SK-N-SH treated with all-trans-retinoic acid at 6 μM for 48 hours (cell line): ENCODE data around the gene LDLRAP1.

Experiments used
- ARNTL ChIP-seq: fragments of 450-650 bp; formaldehyde crosslinking; IDR thresholded peaks from 2 replicates; pipeline ENCODE4 v1.5.0; 2020; ENCODE audit warnings: low read depth, mild to moderate bottlenecking, moderate library complexity, borderline replicate concordance
- ISL1 ChIP-seq: fragments of 250-450 bp; sonication (Bioruptor Pico); IDR thresholded peaks from 2 replicates; pipeline ENCODE4 v2.1.2; 2022; ENCODE audit warnings: mild to moderate bottlenecking, moderate library complexity
- RARB ChIP-seq: fragments of 250-450 bp; sonication (Bioruptor Pico); IDR thresholded peaks from 2 replicates; pipeline ENCODE4 v1.8.0; 2021; ENCODE audit warnings: mild to moderate bottlenecking, moderate library complexity

DNA sequence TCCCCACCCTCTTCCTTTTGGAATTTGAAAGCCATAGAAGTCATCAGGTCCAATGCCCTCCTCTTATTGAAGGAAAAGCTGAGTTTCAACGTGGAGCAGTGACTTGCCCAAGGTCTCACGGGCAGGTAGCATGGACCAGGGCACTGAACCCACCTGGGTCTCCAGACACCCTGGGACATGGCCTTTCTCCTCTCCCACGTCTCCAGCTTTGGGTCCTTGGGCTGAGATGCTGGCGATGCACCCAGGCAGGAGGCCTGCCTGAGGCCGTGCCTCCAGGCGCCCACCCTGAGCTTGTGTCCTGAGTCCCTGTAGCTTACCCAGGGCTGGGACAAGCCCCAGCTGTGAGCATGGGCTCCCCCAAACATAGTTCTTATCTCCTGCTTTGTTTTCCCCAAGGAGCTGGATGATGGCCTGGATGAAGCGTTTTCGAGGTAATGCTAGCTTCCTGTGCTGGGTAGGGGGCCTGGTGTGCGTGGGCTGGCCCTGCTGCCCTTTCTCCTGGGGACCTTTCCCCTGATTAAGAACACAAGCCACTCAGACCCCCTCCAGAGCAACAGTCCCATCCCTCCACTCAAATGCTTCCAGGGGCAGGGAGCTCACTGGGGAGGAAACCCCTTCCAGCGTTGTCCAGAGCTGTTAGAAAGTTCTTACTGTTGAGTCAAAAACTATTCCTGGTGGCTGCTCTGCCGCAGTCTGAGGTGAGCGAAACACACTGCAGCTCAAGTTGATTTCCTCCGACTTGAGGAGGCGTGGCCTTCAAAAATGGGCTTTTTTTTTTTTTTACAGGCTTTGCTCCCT, 21.6 kb downstream of the LDLRAP1 start:
- TF ChIP-seq RARB (CRISPR knock-in tag) (no peak), ISL1 (no peak), ARNTL (CRISPR knock-in tag) (no peak)
